Liver (tissue), 3 donors: ENCODE data around the gene NTNG1.

Experiments used
- ATF3 ChIP-seq: IDR thresholded peaks from 2 replicates; pipeline ENCODE4 v1.6.1; 2016; ENCODE audit warnings: antibody characterized with exemption
- GABPA ChIP-seq, 2 donors: IDR thresholded peaks in 1 of 2; conservative IDR thresholded peaks in 1 of 2; 2 replicates each; pipeline ENCODE4 v1.6.1; 2016; ENCODE audit warnings: antibody characterized with exemption in 2 of 2, mild to moderate bottlenecking in 1 of 2, moderate library complexity in 1 of 2
- RAD21 ChIP-seq, 2 donors: IDR thresholded peaks; 2 replicates each; pipeline ENCODE4 v1.6.1; 2016; ENCODE audit warnings: antibody characterized with exemption in 2 of 2, mild to moderate bottlenecking in 2 of 2
- TAF1 ChIP-seq: conservative IDR thresholded peaks from 2 replicates; pipeline ENCODE4 v1.6.1; 2016; ENCODE audit warnings: antibody characterized with exemption, mild to moderate bottlenecking
- TF ChIP-seq, protein P1 (sequence below): fragments of 150-350 bp; IDR thresholded peaks from 2 replicates; pipeline ENCODE4 v1.5.1; 2017; ENCODE audit warnings: improper control_type of control experiment, low read depth, low read length; ENCODE audit not compliant: missing input control
- donor health status: healthy.
- donor health status: healthy.

GRCh38 chr1:107467286-107467685 is 326.4 kb downstream of the NTNG1 start:
- TF ChIP-seq GABPA (IDR thresholded peaks at IDR 0.05 in 1 of 2, conservative IDR thresholded peaks at IDR 0.05 in 1 of 2) = no peak
- TF ChIP-seq, protein P1, sequence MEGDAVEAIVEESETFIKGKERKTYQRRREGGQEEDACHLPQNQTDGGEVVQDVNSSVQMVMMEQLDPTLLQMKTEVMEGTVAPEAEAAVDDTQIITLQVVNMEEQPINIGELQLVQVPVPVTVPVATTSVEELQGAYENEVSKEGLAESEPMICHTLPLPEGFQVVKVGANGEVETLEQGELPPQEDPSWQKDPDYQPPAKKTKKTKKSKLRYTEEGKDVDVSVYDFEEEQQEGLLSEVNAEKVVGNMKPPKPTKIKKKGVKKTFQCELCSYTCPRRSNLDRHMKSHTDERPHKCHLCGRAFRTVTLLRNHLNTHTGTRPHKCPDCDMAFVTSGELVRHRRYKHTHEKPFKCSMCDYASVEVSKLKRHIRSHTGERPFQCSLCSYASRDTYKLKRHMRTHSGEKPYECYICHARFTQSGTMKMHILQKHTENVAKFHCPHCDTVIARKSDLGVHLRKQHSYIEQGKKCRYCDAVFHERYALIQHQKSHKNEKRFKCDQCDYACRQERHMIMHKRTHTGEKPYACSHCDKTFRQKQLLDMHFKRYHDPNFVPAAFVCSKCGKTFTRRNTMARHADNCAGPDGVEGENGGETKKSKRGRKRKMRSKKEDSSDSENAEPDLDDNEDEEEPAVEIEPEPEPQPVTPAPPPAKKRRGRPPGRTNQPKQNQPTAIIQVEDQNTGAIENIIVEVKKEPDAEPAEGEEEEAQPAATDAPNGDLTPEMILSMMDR = no peak
- no peak for TF ChIP-seq ATF3
- TF ChIP-seq RAD21 (IDR thresholded peaks at IDR 0.05) = no peak
- no peak for TF ChIP-seq TAF1
